ENCODE measurements around the gene CDH12. TPM values are rescaled to one million over a fixed set of nuclear protein-coding genes. Genes with fewer than 3 reads are reported as not detected.
"Not testable (repeated sequence)": the region's sequence is repeated elsewhere in the genome, so short reads cannot be mapped to it uniquely, and the experiment has no call there.

The CDH12 gene
- total and polyA plus RNA-seq, 9 donors: 0.05 to 3.4 (median 0.28) TPM; not detected in 4

- Histone ChIP-seq H3K9me3 (no peaks in the 10 kb centered on the region), H3K27me3 (no peaks in the 10 kb centered on the region), H3K4me3 (no peak overlapping the region), H3K27ac (no peak overlapping the region), H3K4me1 (ENCODE audit: insufficient read depth) (no peaks in the 10 kb centered on the region), H3K36me3 (no peaks in the 10 kb centered on the region)
- intact Hi-C loops (cut with DNase I): no loop called here
- 75 to 83% (median 76%) methylated on average over 1 of the region's 1 CpG for WGBS, 3 donors
- DNase-seq: no peak
- no peak for TF ChIP-seq POLR2A (IDR thresholded peaks at IDR 0.05)
- TF ChIP-seq EP300 (IDR thresholded peaks at IDR 0.05): no peak
- TF ChIP-seq, protein P1, sequence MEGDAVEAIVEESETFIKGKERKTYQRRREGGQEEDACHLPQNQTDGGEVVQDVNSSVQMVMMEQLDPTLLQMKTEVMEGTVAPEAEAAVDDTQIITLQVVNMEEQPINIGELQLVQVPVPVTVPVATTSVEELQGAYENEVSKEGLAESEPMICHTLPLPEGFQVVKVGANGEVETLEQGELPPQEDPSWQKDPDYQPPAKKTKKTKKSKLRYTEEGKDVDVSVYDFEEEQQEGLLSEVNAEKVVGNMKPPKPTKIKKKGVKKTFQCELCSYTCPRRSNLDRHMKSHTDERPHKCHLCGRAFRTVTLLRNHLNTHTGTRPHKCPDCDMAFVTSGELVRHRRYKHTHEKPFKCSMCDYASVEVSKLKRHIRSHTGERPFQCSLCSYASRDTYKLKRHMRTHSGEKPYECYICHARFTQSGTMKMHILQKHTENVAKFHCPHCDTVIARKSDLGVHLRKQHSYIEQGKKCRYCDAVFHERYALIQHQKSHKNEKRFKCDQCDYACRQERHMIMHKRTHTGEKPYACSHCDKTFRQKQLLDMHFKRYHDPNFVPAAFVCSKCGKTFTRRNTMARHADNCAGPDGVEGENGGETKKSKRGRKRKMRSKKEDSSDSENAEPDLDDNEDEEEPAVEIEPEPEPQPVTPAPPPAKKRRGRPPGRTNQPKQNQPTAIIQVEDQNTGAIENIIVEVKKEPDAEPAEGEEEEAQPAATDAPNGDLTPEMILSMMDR (IDR thresholded peaks at IDR 0.05): no peak
These were observed 615.1 kb downstream of the CDH12 start for GRCh38 chr5:22238047-22238446.

GRCh38 chr5:22226423-22226822 lies 626.7 kb downstream of the CDH12 start:
- no peaks in the 10 kb centered on the region for H3K9me3 ChIP-seq
- no peak overlapping the region for H3K27ac ChIP-seq
- H3K36me3 ChIP-seq: no peaks in the 10 kb centered on the region
- H3K4me3 ChIP-seq: no peak overlapping the region
- H3K27me3 ChIP-seq: no peaks in the 10 kb centered on the region
- intact Hi-C loops (cut with DNase I): no loop called here
- DNase-seq: no peak
- TF ChIP-seq, protein P1 (IDR thresholded peaks at IDR 0.05): no peak
- TF ChIP-seq EP300 (IDR thresholded peaks at IDR 0.05) (no peak), POLR2A (IDR thresholded peaks at IDR 0.05) (no peak)
- H3K4me1 ChIP-seq (ENCODE audit: insufficient read depth): no peaks in the 10 kb centered on the region
- WGBS, 3 donors: 74 to 85% (median 83%) methylated on average over 2 of the region's 2 CpGs

GRCh38 chr5:22223079-22223478 lies 630.1 kb downstream of the CDH12 start:
- WGBS, 3 donors: 75 to 79% (median 75%) methylated on average over 3 of the region's 3 CpGs
- H3K4me1 ChIP-seq (ENCODE audit: insufficient read depth): no peaks in the 10 kb centered on the region
- H3K27ac ChIP-seq: no peak overlapping the region
- no peaks in the 10 kb centered on the region for H3K9me3 ChIP-seq
- DNase-seq: no peak
- intact Hi-C loops (cut with DNase I): no loop called here
- no peak overlapping the region for H3K4me3 ChIP-seq
- H3K36me3 ChIP-seq: no peaks in the 10 kb centered on the region
- H3K27me3 ChIP-seq: no peaks in the 10 kb centered on the region
- TF ChIP-seq EP300 (IDR thresholded peaks at IDR 0.05): no peak
- no peak for TF ChIP-seq POLR2A (IDR thresholded peaks at IDR 0.05)
- TF ChIP-seq, protein P1 (IDR thresholded peaks at IDR 0.05): no peak

DNA sequence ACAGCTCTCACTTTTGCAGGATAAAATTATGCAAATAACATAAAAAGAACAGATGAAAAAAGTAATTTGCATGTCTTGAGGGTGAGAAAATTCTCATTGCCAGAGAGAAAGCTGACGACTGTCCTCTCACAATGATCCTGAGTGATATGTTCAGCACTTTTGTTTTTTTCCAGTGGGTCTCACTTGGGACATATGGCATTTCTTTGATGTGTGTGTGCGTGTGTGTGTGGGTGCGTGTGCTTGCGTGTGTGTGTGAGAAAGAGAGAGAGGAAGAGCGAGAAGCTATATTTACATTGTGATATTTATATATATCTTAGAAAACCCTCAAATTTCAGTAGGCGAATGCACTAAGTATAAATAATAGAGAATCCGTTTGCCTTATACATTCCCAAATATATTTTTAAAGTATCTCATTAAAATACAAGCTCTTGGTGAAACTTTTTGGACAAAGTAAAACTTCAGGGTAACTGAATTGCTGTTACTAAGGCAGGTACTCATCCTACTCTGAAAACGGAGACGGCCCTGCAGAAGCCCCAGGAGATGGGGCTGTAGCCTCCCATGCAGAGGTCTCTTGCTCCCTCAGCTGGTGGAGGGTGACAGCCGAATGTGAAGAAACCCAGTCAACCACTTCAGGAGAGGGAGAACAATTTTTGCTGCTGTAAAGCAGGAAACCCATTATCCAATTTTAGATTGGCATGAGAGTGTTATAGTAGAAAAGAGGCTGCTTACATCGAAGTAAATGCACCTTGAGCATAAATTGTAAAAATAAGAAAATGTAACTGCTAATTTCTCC lies 639.2 kb downstream of the CDH12 start:
- H3K27ac ChIP-seq; H3K27me3 ChIP-seq; H3K9me3 ChIP-seq; H3K4me3 ChIP-seq; H3K4me1 ChIP-seq (ENCODE audit: insufficient read depth); intact Hi-C loops (cut with DNase I); DNase-seq; H3K36me3 ChIP-seq: not testable (repeated sequence)
- 62 to 86% (median 79%) methylated on average over 9 of the region's 11 CpGs for WGBS, 3 donors

- H3K36me3 ChIP-seq; DNase-seq; H3K27me3 ChIP-seq; H3K4me1 ChIP-seq (ENCODE audit: insufficient read depth); intact Hi-C loops (cut with DNase I); H3K27ac ChIP-seq; H3K9me3 ChIP-seq; H3K4me3 ChIP-seq: not testable (repeated sequence)
- WGBS, 3 donors: 3 to 18% (median 12%) methylated on average over 10 to 22 of the region's 22 CpGs
These were observed 640.7 kb downstream of the CDH12 start for GRCh38 chr5:22212254-22212991.

GRCh38 chr5:22208463-22208862 lies 644.7 kb downstream of the CDH12 start:
- H3K27ac ChIP-seq; H3K4me1 ChIP-seq (ENCODE audit: insufficient read depth); H3K27me3 ChIP-seq; H3K36me3 ChIP-seq; H3K9me3 ChIP-seq; intact Hi-C loops (cut with DNase I); DNase-seq; H3K4me3 ChIP-seq: not testable (repeated sequence)
- 70 to 84% (median 76%) methylated on average over 2 of the region's 2 CpGs for WGBS, 3 donors

DNA sequence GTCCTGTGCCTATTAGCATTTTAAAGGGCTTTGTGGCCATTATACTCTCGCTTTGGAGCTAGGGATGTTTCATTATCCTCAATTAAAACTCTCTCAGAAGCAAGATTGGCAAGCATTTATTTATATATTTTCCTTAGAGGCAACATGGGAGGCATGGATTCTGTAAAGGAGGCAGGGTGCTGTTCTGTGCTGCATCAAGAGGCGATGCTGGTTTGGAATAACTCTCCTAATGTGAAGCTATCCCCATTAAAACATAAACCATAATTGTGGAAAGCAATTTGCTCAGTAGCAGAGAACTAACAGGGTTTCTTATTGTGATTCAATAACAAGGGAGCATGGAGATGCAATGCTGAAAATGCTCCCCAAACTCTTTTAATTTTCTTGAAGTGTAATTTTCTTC lies 664.5 kb downstream of the CDH12 start:
- intact Hi-C loops (cut with DNase I); H3K9me3 ChIP-seq; H3K4me1 ChIP-seq (ENCODE audit: insufficient read depth); H3K27ac ChIP-seq; H3K36me3 ChIP-seq; DNase-seq; H3K4me3 ChIP-seq; H3K27me3 ChIP-seq: not testable (repeated sequence)
- 81 to 96% (median 92%) methylated on average over 2 of the region's 2 CpGs for WGBS, 3 donors

DNA sequence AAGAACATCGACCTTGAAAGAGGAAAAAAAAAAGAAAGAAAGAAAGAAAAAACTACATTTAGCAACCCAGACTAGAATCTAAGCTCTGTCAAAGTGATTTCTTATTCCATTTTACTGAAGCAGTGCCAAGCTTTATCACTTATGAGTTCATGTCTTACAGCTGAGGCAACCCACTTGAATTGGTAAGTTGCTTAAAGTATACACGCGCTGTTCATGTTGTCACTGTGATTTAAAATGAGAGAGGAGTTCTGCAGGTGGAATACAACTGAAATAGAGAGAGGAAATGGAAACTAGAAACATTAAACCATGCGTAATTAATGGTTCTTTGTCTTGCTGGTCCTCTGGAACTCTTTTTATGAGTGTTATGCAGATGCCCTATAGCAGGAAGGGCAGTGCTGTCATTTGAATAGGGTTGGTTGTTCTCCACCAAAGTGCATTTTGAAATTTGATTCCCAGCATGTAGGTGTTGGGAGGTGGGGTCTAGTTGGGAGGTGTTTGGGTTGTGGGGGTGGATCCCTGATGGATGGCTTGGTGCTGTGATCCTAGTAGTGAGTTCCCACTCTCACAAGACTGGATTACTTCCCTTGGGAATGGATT lies 665.4 kb downstream of the CDH12 start:
- DNase-seq; H3K36me3 ChIP-seq; H3K4me3 ChIP-seq; intact Hi-C loops (cut with DNase I); H3K9me3 ChIP-seq; H3K4me1 ChIP-seq (ENCODE audit: insufficient read depth); H3K27ac ChIP-seq; H3K27me3 ChIP-seq: not testable (repeated sequence)
- 44 to 62% (median 53%) methylated on average over 4 of the region's 4 CpGs for WGBS, 3 donors

Measured in ovary (tissue), 9 donors.